A549 (cell line): ENCODE data around the gene KARS1.

Experiments used
- EP300 ChIP-seq, 2 experiments: fragments of >200 bp; sonication (Bioruptor Twin); formaldehyde crosslinking; IDR thresholded peaks; 2 replicates in 1 of 2; 3 replicates in 1 of 2; pipeline ENCODE4 v1.6.1; 2016 to 2017
- MAFK ChIP-seq: fragments of 450-650 bp; IDR thresholded peaks from 2 replicates; pipeline ENCODE4 v1.6.1; 2014; ENCODE audit not compliant: partially characterized antibody
- TF ChIP-seq, protein P1 (sequence below): fragments of >200 bp; sonication (Bioruptor Twin); formaldehyde crosslinking; IDR thresholded peaks from 3 replicates; pipeline ENCODE4 v1.5.1; 2016

DNA sequence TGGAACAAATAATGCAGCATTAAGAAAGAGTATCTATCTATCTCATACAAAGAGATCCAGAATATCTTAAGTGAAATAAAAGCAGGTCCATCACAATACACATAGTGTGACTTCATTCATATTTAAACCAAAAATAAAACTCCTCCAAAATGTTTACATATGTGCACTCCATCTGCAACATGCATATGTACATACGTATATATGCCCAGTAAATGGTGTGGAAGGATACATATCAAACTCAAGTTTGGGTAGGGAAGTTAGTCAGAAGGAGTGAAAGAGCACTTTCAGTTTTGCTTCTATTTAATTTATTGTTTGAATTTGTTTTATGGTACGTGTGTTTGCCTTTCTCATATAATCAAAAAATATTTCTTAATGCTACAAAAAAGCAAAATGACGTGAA is 12.4 kb downstream of the KARS1 start:
- TF ChIP-seq EP300 (IDR thresholded peaks at IDR 0.05) (no peak), MAFK (no peak)
- TF ChIP-seq, protein P1, sequence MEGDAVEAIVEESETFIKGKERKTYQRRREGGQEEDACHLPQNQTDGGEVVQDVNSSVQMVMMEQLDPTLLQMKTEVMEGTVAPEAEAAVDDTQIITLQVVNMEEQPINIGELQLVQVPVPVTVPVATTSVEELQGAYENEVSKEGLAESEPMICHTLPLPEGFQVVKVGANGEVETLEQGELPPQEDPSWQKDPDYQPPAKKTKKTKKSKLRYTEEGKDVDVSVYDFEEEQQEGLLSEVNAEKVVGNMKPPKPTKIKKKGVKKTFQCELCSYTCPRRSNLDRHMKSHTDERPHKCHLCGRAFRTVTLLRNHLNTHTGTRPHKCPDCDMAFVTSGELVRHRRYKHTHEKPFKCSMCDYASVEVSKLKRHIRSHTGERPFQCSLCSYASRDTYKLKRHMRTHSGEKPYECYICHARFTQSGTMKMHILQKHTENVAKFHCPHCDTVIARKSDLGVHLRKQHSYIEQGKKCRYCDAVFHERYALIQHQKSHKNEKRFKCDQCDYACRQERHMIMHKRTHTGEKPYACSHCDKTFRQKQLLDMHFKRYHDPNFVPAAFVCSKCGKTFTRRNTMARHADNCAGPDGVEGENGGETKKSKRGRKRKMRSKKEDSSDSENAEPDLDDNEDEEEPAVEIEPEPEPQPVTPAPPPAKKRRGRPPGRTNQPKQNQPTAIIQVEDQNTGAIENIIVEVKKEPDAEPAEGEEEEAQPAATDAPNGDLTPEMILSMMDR, result no peak
